ENCODE data around the gene RHOT2. TPM values are rescaled to one million over a fixed set of nuclear protein-coding genes. Genes with fewer than 3 reads are reported as not detected.

The RHOT2 gene
- total and polyA plus RNA-seq, 2 of the 8 experiments (the other 6 are each of a cell fraction or from before 2014, with no cell fraction given), result 149 to 194 TPM

- H3K4ac ChIP-seq (replicated peaks; ENCODE audit: insufficient read length, low read depth, low read length), result no peak overlapping the region
- H3K27me3 ChIP-seq (replicated peaks in 1 of 4; ENCODE audit: control insufficient read depth in 3 of 4, extremely low read depth in 1 of 4, insufficient read depth in 3 of 4, low read length in 3 of 4), result peaks cover 0 to 5% (median 1%) of the 10 kb centered on the region in 4 experiments; a peak in 2 of 7 replicates
- FAIRE-seq (no peak), DNase-seq (ENCODE audit: low read depth in 1 of 2, low spot score in 2 of 2) (no peak)
- ChIA-PET POLR2A (ENCODE audit: partially characterized antibody) (interaction anchor here (0.9 to 1.4 kb wide), 3 partner anchors 10 to 41 kb away, joined by 3 to 4 read pairs (median 3); partner anchors contain the start of gene JMJD8), CTCF (ENCODE audit: partially characterized antibody) (interaction anchor here (1.0 to 3.4 kb wide), 4 partner anchors 18 to 60 kb away, joined by 3 to 22 read pairs (median 4); no protein-coding TSS in a partner anchor)
- no peak overlapping the region for H3K27ac ChIP-seq (ENCODE audit: low read depth, low read length)
- no peak overlapping the region for H2BK5ac ChIP-seq (ENCODE audit: low read depth, low read length)
- no peak for TF ChIP-seq SP2 (IDR thresholded peaks at IDR 0.05; ENCODE audit: low read length)
- TF ChIP-seq TCF12 (IDR thresholded peaks at IDR 0.05; ENCODE audit: low read depth, low read length), result no peak
- TF ChIP-seq TBP (IDR thresholded peaks at IDR 0.05; ENCODE audit: low read depth, low read length), result no peak
- no peak overlapping the region for H4K5ac ChIP-seq (ENCODE audit: insufficient read length, low read depth, low read length)
- peaks cover 0 to 7% of the 10 kb centered on the region in 2 experiments for H4K20me1 ChIP-seq (replicated peaks in 1 of 2; ENCODE audit: control insufficient read depth in 1 of 2, insufficient read depth in 2 of 2, low read length in 2 of 2)
- no peak overlapping the region for H3K56ac ChIP-seq (replicated peaks; ENCODE audit: insufficient read length, low read depth, low read length)
- peak overlapping the region; percentile 56 to 80 for H3K4me2 ChIP-seq (ENCODE audit: insufficient read depth in 1 of 2, low read depth in 2 of 2, low read length in 2 of 2)
- no peak overlapping the region for H2AFZ ChIP-seq (ENCODE audit: low read length)
- no peak overlapping the region for H3K14ac ChIP-seq (ENCODE audit: insufficient read length)
- peaks cover 8% of the 10 kb centered on the region; the same call in 1 of the 2 replicates for H3K23me2 ChIP-seq (ENCODE audit: low read depth, low read length)
- H4K91ac ChIP-seq (replicated peaks; ENCODE audit: insufficient read length, low read length), result peak overlapping the region; percentile 54
- H3K36me3 ChIP-seq (ENCODE audit: control insufficient read depth in 2 of 4, insufficient read depth in 4 of 4, low read length in 3 of 4), result no peaks in the 10 kb centered on the region
- no peak overlapping the region for H3K18ac ChIP-seq (ENCODE audit: extremely low read depth, low read length)
- no peak overlapping the region for H3K23ac ChIP-seq (ENCODE audit: insufficient read length)
- no peak overlapping the region for H3K9ac ChIP-seq (replicated peaks in 1 of 4; ENCODE audit: extremely low read depth in 1 of 4, low read depth in 3 of 4, low read length in 3 of 4)
- no peak overlapping the region for H2BK120ac ChIP-seq (replicated peaks; ENCODE audit: low read depth, low read length)
- H4K8ac ChIP-seq (ENCODE audit: extremely low read depth, insufficient read depth, low read length), result no peak overlapping the region
- H2BK20ac ChIP-seq (ENCODE audit: low read length), result no peak overlapping the region
- H2BK15ac ChIP-seq (ENCODE audit: low read length), result no peak overlapping the region
- peaks cover 0 to 2% of the 10 kb centered on the region in 2 experiments; a peak in 1 of 4 replicates for H3K79me2 ChIP-seq (ENCODE audit: control insufficient read depth in 1 of 2, insufficient read depth in 2 of 2, low read length in 2 of 2)
- H3K79me1 ChIP-seq (ENCODE audit: low read depth, low read length), result no peaks in the 10 kb centered on the region; the same call in 1 of the 2 replicates
- H2BK12ac ChIP-seq (ENCODE audit: low read depth, low read length), result no peak overlapping the region
- H3K4me3 ChIP-seq (ENCODE audit: extremely low read depth in 1 of 4, insufficient read depth in 2 of 4, low read depth in 3 of 4, low read length in 4 of 4), result peak overlapping the region in 2 of 4 experiments; percentile 51 to 88; a peak in 5 of 8 replicates
- H2AK5ac ChIP-seq (ENCODE audit: low read depth, low read length), result no peak overlapping the region
- no peaks in the 10 kb centered on the region for H3K9me3 ChIP-seq (ENCODE audit: insufficient read depth in 2 of 2, low read depth in 1 of 2, low read length in 1 of 2)
- 78% methylated on average over 13 of the region's 13 CpGs; no CpG with 5 or more reads in 1 of the 2 experiments for WGBS, 2 experiments (ENCODE audit: extremely low coverage in 1 of 2, insufficient coverage in 1 of 2, insufficient read length in 1 of 2, insufficient replicate concordance in 2 of 2, low coverage in 1 of 2, low lambda C conversion rate in 2 of 2, missing lambda C conversion rate in 1 of 2)
- H3K4me1 ChIP-seq (replicated peaks in 1 of 4; ENCODE audit: control insufficient read depth in 3 of 4, insufficient read depth in 4 of 4, low read length in 3 of 4), result peaks cover 0 to 21% (median 15%) of the 10 kb centered on the region in 4 experiments; a peak in 6 of 7 replicates
Observed at GRCh38 chr16:643050-643368, 24.9 kb upstream of the RHOT2 start.

Data from H1 (cell line).